Smooth muscle cell (in vitro differentiated cells): ENCODE measurements around the gene KNG1. TPM values are rescaled to one million over a fixed set of nuclear protein-coding genes. Genes with fewer than 3 reads are reported as not detected.
A peak's percentile ranks its signal among the peaks of the same experiment; 100 is the strongest.

Experiments
- DNase-seq: peaks from one replicate; lab custom pipeline; 2025; ENCODE audit not compliant: unreplicated experiment; lab: John Stamatoyannopoulos, UW
- H2AFZ ChIP-seq: fragments of 200-600 bp; sonication (generic); 2 replicates; pipeline ENCODE4 v1.6.0; 2016; ENCODE audit warnings: antibody characterized with exemption, low read depth, mild to moderate bottlenecking
- H3F3A ChIP-seq: fragments of 200-600 bp; sonication (generic); 2 replicates; pipeline ENCODE4 v1.6.0; 2017; ENCODE audit warnings: antibody characterized with exemption, low read depth
- H3K27ac ChIP-seq: fragments of 200-600 bp; sonication (generic); 2 replicates; pipeline ENCODE4 v1.5.1; 2016; ENCODE audit warnings: low read depth, mild to moderate bottlenecking
- H3K27me3 ChIP-seq: fragments of 200-600 bp; sonication (generic); 2 replicates; pipeline ENCODE4 v1.6.1; 2016; ENCODE audit warnings: low read depth, mild to moderate bottlenecking
- H3K36me3 ChIP-seq: fragments of 200-600 bp; sonication (generic); 2 replicates; pipeline ENCODE4 v1.5.1; 2016; ENCODE audit warnings: low read depth
- H3K4me1 ChIP-seq: fragments of 200-600 bp; sonication (generic); 2 replicates; pipeline ENCODE4 v1.5.1; 2016; ENCODE audit warnings: low read depth
- H3K4me2 ChIP-seq: fragments of 200-600 bp; sonication (generic); 2 replicates; pipeline ENCODE4 v1.6.0; 2016; ENCODE audit warnings: mild to moderate bottlenecking
- H3K4me3 ChIP-seq: fragments of 200-600 bp; sonication (generic); 2 replicates; pipeline ENCODE4 v1.5.1; 2016; ENCODE audit warnings: mild to moderate bottlenecking
- H3K79me2 ChIP-seq: fragments of 200-600 bp; sonication (generic); 2 replicates; pipeline ENCODE4 v1.6.0; 2016; ENCODE audit warnings: low read depth, mild to moderate bottlenecking
- H3K9ac ChIP-seq: fragments of 200-600 bp; sonication (generic); 2 replicates; pipeline ENCODE4 v1.6.0; 2016; ENCODE audit warnings: low read depth
- H3K9me3 ChIP-seq: fragments of 200-600 bp; sonication (generic); replicated peaks from 2 replicates; pipeline ENCODE4 v1.5.1; 2016; ENCODE audit warnings: low read depth
- H4K20me1 ChIP-seq: fragments of 200-600 bp; sonication (generic); 2 replicates; pipeline ENCODE4 v1.6.0; 2016; ENCODE audit warnings: low read depth
- CTCF ChIP-seq: fragments of 200-600 bp; sonication (generic); IDR thresholded peaks from 2 replicates; pipeline ENCODE4 v1.5.1; 2017; ENCODE audit warnings: borderline replicate concordance, mild to moderate bottlenecking, antibody characterized with exemption; ENCODE audit not compliant: insufficient read depth, poor library complexity, severe bottlenecking
- WGBS: methylation state at CpG from one replicate; pipeline ENCODE4 v1.1.7; 2016; ENCODE audit warnings: low lambda C conversion rate; 5-methylcytosine and 5-hydroxymethylcytosine counted together
- microRNA counts: library from miRNA; unstranded; fragments of <30 nt; microRNA quantifications from one replicate; lab custom pipeline; 2016
- microRNA-seq: library from miRNA; unstranded; fragments of <30 nt; microRNA quantifications from one replicate; pipeline ENCODE4, GENCODE V29; 2016; ENCODE audit warnings: borderline number of aligned reads
- polyA plus RNA-seq: library from polyadenylated mRNA; unstranded; fragments of >200 nt; fragmentation: Nextera tagmentation; extraction: Ambion mirVana; gene quantifications from 2 replicates; pipeline ENCODE4 v1.2.1, GENCODE V29; 2016
- small RNA-seq: library from RNA; depleted of rRNA; stranded (forward); fragments of <200 nt; gene quantifications from one replicate; pipeline ENCODE3, GENCODE V24; 2014
- total RNA-seq: library from RNA; depleted of rRNA; stranded (reverse); fragments of >200 nt; gene quantifications from 2 replicates; pipeline ENCODE4 v1.2.3, GENCODE V29; 2014

The KNG1 gene
- total and polyA plus RNA-seq, 2 experiments from 2014 or later = not detected

GRCh38 chr3:186789554-186790260 is 72.5 kb downstream of the KNG1 start:
- Histone ChIP-seq H3K4me2 (no peak overlapping the region), H3K79me2 (peaks cover 27% of the 10 kb centered on the region), H3K27me3 (no peaks in the 10 kb centered on the region), H3K4me1 (peaks cover 30% of the 10 kb centered on the region), H2AFZ (no peak overlapping the region), H3K27ac (peak overlapping the region; percentile 6), H3K9me3 (no peaks in the 10 kb centered on the region), H3F3A (peaks cover 70% of the 10 kb centered on the region), H4K20me1 (peaks cover 68% of the 10 kb centered on the region), H3K36me3 (peaks cover 18% of the 10 kb centered on the region), H3K9ac (no peak overlapping the region), H3K4me3 (no peak overlapping the region)
- 57% methylated on average over 4 of the region's 4 CpGs for WGBS
- TF ChIP-seq CTCF = no peak
- DNase-seq = no peak

- Histone ChIP-seq H3K79me2 (peaks cover 20% of the 10 kb centered on the region), H3K4me1 (peaks cover 26% of the 10 kb centered on the region), H3K36me3 (peaks cover 18% of the 10 kb centered on the region), H3K9ac (no peak overlapping the region), H3K4me2 (no peak overlapping the region), H3K4me3 (no peak overlapping the region), H2AFZ (no peak overlapping the region), H3K27me3 (no peaks in the 10 kb centered on the region), H3F3A (peaks cover 63% of the 10 kb centered on the region), H3K9me3 (no peaks in the 10 kb centered on the region), H3K27ac (peak overlapping the region; percentile 6), H4K20me1 (peaks cover 61% of the 10 kb centered on the region)
- WGBS = 61% methylated on average over 8 of the region's 8 CpGs
- DNase-seq = no peak
- no peak for TF ChIP-seq CTCF
These were observed 73.3 kb downstream of the KNG1 start for GRCh38 chr3:186790261-186790981.

MicroRNAs encoded within 50 kb of the gene (microRNA counts, 767-probe panel; counts per million panel counts)
- microRNA hsa-miR-1248 (lab: Ali Mortazavi, UCI) = 183 counts per million

Small RNAs within 50 kb of the gene (microRNA-seq; reads per million reads assigned to microRNA genes)
- 17.5 reads per million, percentile 24 among the genes with 10 or more reads in this experiment for gene MIR1248

Small RNAs within 50 kb of the gene (small RNA-seq; reads per million reads assigned to genes)
- gene RF00092 (not detected), gene RNU6-1105P (not detected), gene SNORA4 (not detected), gene SNORA63 (not detected), gene SNORA81 (not detected), gene SNORD2 (not detected)

Other genes with a start within 250 kb of the KNG1 start
- 5.5 and 9.2 TPM in 2 replicates for gene CRYGS, start 173.0 kb upstream of the KNG1 start, total RNA-seq
- 6.6 and 13.5 TPM in 2 replicates for gene CRYGS, start 173.0 kb upstream of the KNG1 start, polyA plus RNA-seq
- gene TBCCD1, start 150.0 kb upstream of the KNG1 start, total RNA-seq = 12.2 and 15.2 TPM in 2 replicates
- 15.5 and 19.5 TPM in 2 replicates for gene TBCCD1, start 150.0 kb upstream of the KNG1 start, polyA plus RNA-seq
- gene DNAJB11, start 146.6 kb upstream of the KNG1 start, total RNA-seq = 103 and 115 TPM in 2 replicates
- 136 and 138 TPM in 2 replicates for gene DNAJB11, start 146.6 kb upstream of the KNG1 start, polyA plus RNA-seq
- 0.18 TPM in 1 of 2 replicates, not detected in the other for gene AHSG, start 104.3 kb upstream of the KNG1 start, total RNA-seq
- gene AHSG, start 104.3 kb upstream of the KNG1 start, polyA plus RNA-seq = 0.16 and 0.26 TPM in 2 replicates
- 1.9 TPM in 1 of 2 replicates, not detected in the other for gene FETUB, start 77.0 kb upstream of the KNG1 start, total RNA-seq
- not detected in 2 replicates for gene FETUB, start 77.0 kb upstream of the KNG1 start, polyA plus RNA-seq
- not detected in 2 replicates for gene HRG, start 51.3 kb upstream of the KNG1 start, total RNA-seq
- gene HRG, start 51.3 kb upstream of the KNG1 start, polyA plus RNA-seq = not detected in 2 replicates
- 438 and 486 TPM in 2 replicates for gene EIF4A2, start 66.2 kb downstream of the KNG1 start, total RNA-seq
- 94.8 and 130 TPM in 2 replicates for gene EIF4A2, start 66.2 kb downstream of the KNG1 start, polyA plus RNA-seq
- 36.4 and 45.5 TPM in 2 replicates for gene RFC4, start 89.1 kb downstream of the KNG1 start, total RNA-seq
- 24.8 and 27.8 TPM in 2 replicates for gene RFC4, start 89.1 kb downstream of the KNG1 start, polyA plus RNA-seq
- gene ADIPOQ, start 125.4 kb downstream of the KNG1 start, total RNA-seq = not detected in 2 replicates
- gene ADIPOQ, start 125.4 kb downstream of the KNG1 start, polyA plus RNA-seq = not detected in 2 replicates
- gene ST6GAL1, start 213.2 kb downstream of the KNG1 start, total RNA-seq = 5.8 and 8.9 TPM in 2 replicates
- gene ST6GAL1, start 213.2 kb downstream of the KNG1 start, polyA plus RNA-seq = 1.5 and 3.5 TPM in 2 replicates